Spinal cord (tissue), 10 donors: ENCODE data around the gene ZNF878. TPM values are rescaled to one million over a fixed set of nuclear protein-coding genes. Genes with fewer than 3 reads are reported as not detected.
"Not testable (repeated sequence)": the region's sequence is repeated elsewhere in the genome, so short reads cannot be mapped to it uniquely, and the experiment has no call there.

ENCODE experiments used
- DNase-seq, 6 donors: peaks; one replicate each; pipeline versions ENCODE4 v3.0.0 to v3.0.0-alpha.2; 2013 to 2015; ENCODE audit warnings: low spot score in 6 of 6, low read depth in 4 of 6
- H3K27ac ChIP-seq: one replicate; pipeline ENCODE4 v1.5.1; 2013; ENCODE audit warnings: low read depth, low read length, control low read depth
- H3K27me3 ChIP-seq: one replicate; pipeline ENCODE4 v1.6.1; 2013; ENCODE audit warnings: low read length; ENCODE audit not compliant: control insufficient read depth, insufficient read depth
- H3K36me3 ChIP-seq: one replicate; pipeline ENCODE4 v1.6.1; 2013; ENCODE audit warnings: low read length; ENCODE audit not compliant: control insufficient read depth, insufficient read depth
- H3K4me1 ChIP-seq: one replicate; pipeline ENCODE4 v1.6.1; 2013; ENCODE audit warnings: low read length; ENCODE audit not compliant: control insufficient read depth, insufficient read depth
- H3K4me3 ChIP-seq: one replicate; pipeline ENCODE4 v1.5.1; 2013; ENCODE audit warnings: low read depth, low read length, control low read depth
- H3K9me3 ChIP-seq: one replicate; pipeline ENCODE4 v1.6.1; 2013; ENCODE audit warnings: low read length; ENCODE audit not compliant: control insufficient read depth, insufficient read depth
- WGBS: methylation state at CpG from one replicate; pipeline ENCODE4 v1.1.5; 2013; ENCODE audit warnings: missing lambda C conversion rate; ENCODE audit not compliant: insufficient coverage; 5-methylcytosine and 5-hydroxymethylcytosine counted together
- polyA plus RNA-seq, 2 donors: library from polyadenylated mRNA; unstranded; fragments of 120-200 nt; gene quantifications; one replicate each; pipeline ENCODE4 v1.2.1, GENCODE V29; 2013; ENCODE audit not compliant: insufficient read length in 2 of 2
- total RNA-seq, 2 donors: library from RNA; depleted of rRNA in 1 of 2; stranded (reverse); fragments of 120-200 nt in 1 of 2; fragments of >200 nt in 1 of 2; gene quantifications; one replicate each; pipeline versions ENCODE4 v1.2.3 to v1.2.4, GENCODE V29; 2013 to 2014
- donor health status: healthy.

Gene ZNF878
- total and polyA plus RNA-seq, 4 donors = 0.44 to 1.6 (median 0.61) TPM

GRCh38 chr19:12077375-12077774 is 24.6 kb upstream of the ZNF878 start:
- Histone ChIP-seq H3K9me3 (peaks cover 52% of the 10 kb centered on the region), H3K4me3 (no peak overlapping the region), H3K36me3 (peaks cover 52% of the 10 kb centered on the region), H3K27ac (no peak overlapping the region), H3K4me1 (no peaks in the 10 kb centered on the region), H3K27me3 (no peaks in the 10 kb centered on the region)
- DNase-seq = no peak
- no CpG with 5 or more reads among the region's 3 CpGs for WGBS

- not testable (repeated sequence) for H3K4me1 ChIP-seq, H3K4me3 ChIP-seq, DNase-seq, H3K27ac ChIP-seq, H3K27me3 ChIP-seq
- peaks cover 52% of the 10 kb centered on the region for H3K36me3 ChIP-seq
- peaks cover 53% of the 10 kb centered on the region for H3K9me3 ChIP-seq
- WGBS = no CpG with 5 or more reads among the region's 3 CpGs
Measured at GRCh38 chr19:12076331-12076730, 23.6 kb upstream of the ZNF878 start.

GRCh38 chr19:12075538-12076139 is 22.9 kb upstream of the ZNF878 start:
- no peaks in the 10 kb centered on the region for H3K27me3 ChIP-seq
- no peak for DNase-seq
- H3K4me3 ChIP-seq = no peak overlapping the region
- no CpG with 5 or more reads among the region's 3 CpGs for WGBS
- no peak overlapping the region for H3K27ac ChIP-seq
- H3K4me1 ChIP-seq = no peaks in the 10 kb centered on the region
- H3K36me3 ChIP-seq = peaks cover 52% of the 10 kb centered on the region
- H3K9me3 ChIP-seq = peaks cover 56% of the 10 kb centered on the region

GRCh38 chr19:12064590-12065538 is 12.1 kb upstream of the ZNF878 start, which contains the start of gene ZNF844:
ZNF844 (plus strand) TSS chr19:12064731; CDS start chr19:12064874, 143 bp downstream.
- peaks cover 2% of the 10 kb centered on the region for H3K9me3 ChIP-seq
- H3K27me3 ChIP-seq = no peaks in the 10 kb centered on the region
- peaks cover 7% of the 10 kb centered on the region for H3K36me3 ChIP-seq
- peaks cover 15% of the 10 kb centered on the region for H3K4me1 ChIP-seq
- peak within 1 kb of the TSS; percentile 93 for H3K4me3 ChIP-seq
- H3K27ac ChIP-seq = peak within 1 kb of the TSS; percentile 98
- DNase-seq = peak; percentile 84 to 96 (median 89)
- WGBS = under 1% methylated on average over 63 of the region's 66 CpGs

GRCh38 chr19:12055784-12056183 is 3.0 kb upstream of the ZNF878 start:
- H3K4me1 ChIP-seq = peaks cover 24% of the 10 kb centered on the region
- H3K27ac ChIP-seq = no peak overlapping the region

GRCh38 chr19:12052091-12052496 is 667 bp downstream of the ZNF878 start:
- no peaks in the 10 kb centered on the region for H3K9me3 ChIP-seq
- no peaks in the 10 kb centered on the region for H3K36me3 ChIP-seq
- H3K27me3 ChIP-seq = no peaks in the 10 kb centered on the region
- H3K4me3 ChIP-seq = peak overlapping the region; percentile 70
- H3K4me1 ChIP-seq = peaks cover 17% of the 10 kb centered on the region
- WGBS = 0% methylated on average over 13 of the region's 14 CpGs
- no peak overlapping the region for H3K27ac ChIP-seq
- DNase-seq = peak in 3 of 6 donors; percentile 5 to 24 (median 13)

More at GRCh38 chr19:12055784-12056183, 3.0 kb upstream of the ZNF878 start:
- Histone ChIP-seq H3K36me3 (no peaks in the 10 kb centered on the region), H3K4me3 (no peak overlapping the region), H3K27me3 (no peaks in the 10 kb centered on the region), H3K9me3 (no peaks in the 10 kb centered on the region)
- 79% methylated on average over 5 of the region's 5 CpGs for WGBS
- no peak for DNase-seq

GRCh38 chr19:12047868-12048267 is 4.9 kb downstream of the ZNF878 start:
- Histone ChIP-seq H3K9me3 (peaks cover 2% of the 10 kb centered on the region), H3K36me3 (no peaks in the 10 kb centered on the region), H3K27me3 (no peaks in the 10 kb centered on the region), H3K27ac (no peak overlapping the region), H3K4me1 (peaks cover 13% of the 10 kb centered on the region), H3K4me3 (no peak overlapping the region)
- no peak for DNase-seq
- 100% methylated on average over 2 of the region's 2 CpGs for WGBS

GRCh38 chr19:12043752-12044422 is 8.9 kb downstream of the ZNF878 start:
- no peaks in the 10 kb centered on the region for H3K36me3 ChIP-seq
- H3K4me1 ChIP-seq = no peaks in the 10 kb centered on the region
- H3K27ac ChIP-seq = no peak overlapping the region
- H3K4me3 ChIP-seq = no peak overlapping the region
- no peak for DNase-seq
- H3K9me3 ChIP-seq = peaks cover 4% of the 10 kb centered on the region
- WGBS = no CpG with 5 or more reads among the region's 5 CpGs
- H3K27me3 ChIP-seq = no peaks in the 10 kb centered on the region

GRCh38 chr19:12042893-12043292 is 9.9 kb downstream of the ZNF878 start:
- Histone ChIP-seq H3K27me3 (no peaks in the 10 kb centered on the region), H3K27ac (no peak overlapping the region), H3K4me1 (no peaks in the 10 kb centered on the region), H3K36me3 (no peaks in the 10 kb centered on the region), H3K9me3 (peaks cover 4% of the 10 kb centered on the region), H3K4me3 (no peak overlapping the region)
- no peak for DNase-seq
